GM12801 (cell line): ENCODE data around the gene SLIT1.

Source experiments
- CTCF ChIP-seq: IDR thresholded peaks from one replicate; pipeline ENCODE4 v1.5.1; 2011; ENCODE audit warnings: control low read depth; ENCODE audit not compliant: insufficient read length; ENCODE audit errors: extremely low read depth

The SLIT1 gene

GRCh38 chr10:96958071-96958470 lies 227.7 kb downstream of the SLIT1 start:
- TF ChIP-seq CTCF = no peak

GRCh38 chr10:96955794-96956193 lies 230.0 kb downstream of the SLIT1 start:
- TF ChIP-seq CTCF = no peak

- TF ChIP-seq CTCF = no peak
These were observed 233.8 kb downstream of the SLIT1 start for GRCh38 chr10:96951954-96952353.

GRCh38 chr10:96949039-96949683 lies 236.6 kb downstream of the SLIT1 start:
- TF ChIP-seq CTCF = no peak
